ENCODE data around the gene MYOG.

DNA sequence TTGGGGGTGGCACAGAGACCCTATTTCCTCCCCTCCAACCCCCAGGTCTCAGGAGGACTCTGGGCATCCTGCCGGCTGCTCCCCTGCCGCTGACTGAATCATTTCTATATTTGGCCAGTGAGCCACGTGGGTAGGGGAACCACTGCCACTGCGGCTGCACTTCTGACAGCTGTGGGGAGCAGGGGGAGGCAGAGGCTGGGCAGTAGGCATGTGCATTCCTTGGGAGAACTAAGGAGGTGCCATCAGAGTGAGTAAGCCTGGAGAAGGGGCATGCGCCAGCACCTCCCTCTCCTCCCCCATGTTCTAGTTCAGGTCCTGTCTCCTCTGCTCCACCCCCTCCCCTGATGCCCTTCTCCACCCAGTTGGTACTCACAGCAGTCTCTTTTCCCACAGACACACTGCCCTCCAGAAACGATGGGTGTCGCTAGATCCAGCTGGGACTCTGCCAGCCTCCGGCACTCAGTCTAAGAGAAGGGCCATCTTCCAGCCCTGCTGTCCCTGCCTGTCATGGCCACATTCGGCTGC is 47.5 kb downstream of the MYOG start:
- TF ChIP-seq, protein P1, sequence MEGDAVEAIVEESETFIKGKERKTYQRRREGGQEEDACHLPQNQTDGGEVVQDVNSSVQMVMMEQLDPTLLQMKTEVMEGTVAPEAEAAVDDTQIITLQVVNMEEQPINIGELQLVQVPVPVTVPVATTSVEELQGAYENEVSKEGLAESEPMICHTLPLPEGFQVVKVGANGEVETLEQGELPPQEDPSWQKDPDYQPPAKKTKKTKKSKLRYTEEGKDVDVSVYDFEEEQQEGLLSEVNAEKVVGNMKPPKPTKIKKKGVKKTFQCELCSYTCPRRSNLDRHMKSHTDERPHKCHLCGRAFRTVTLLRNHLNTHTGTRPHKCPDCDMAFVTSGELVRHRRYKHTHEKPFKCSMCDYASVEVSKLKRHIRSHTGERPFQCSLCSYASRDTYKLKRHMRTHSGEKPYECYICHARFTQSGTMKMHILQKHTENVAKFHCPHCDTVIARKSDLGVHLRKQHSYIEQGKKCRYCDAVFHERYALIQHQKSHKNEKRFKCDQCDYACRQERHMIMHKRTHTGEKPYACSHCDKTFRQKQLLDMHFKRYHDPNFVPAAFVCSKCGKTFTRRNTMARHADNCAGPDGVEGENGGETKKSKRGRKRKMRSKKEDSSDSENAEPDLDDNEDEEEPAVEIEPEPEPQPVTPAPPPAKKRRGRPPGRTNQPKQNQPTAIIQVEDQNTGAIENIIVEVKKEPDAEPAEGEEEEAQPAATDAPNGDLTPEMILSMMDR (IDR thresholded peaks at IDR 0.05; ENCODE audit: low read length) = no peak
- TF ChIP-seq EZH2 (IDR thresholded peaks at IDR 0.05; ENCODE audit: borderline replicate concordance, low read length) = no peak
